Cardiac muscle cell (in vitro differentiated cells and primary cell): ENCODE measurements around the gene SLC6A3. TPM values are rescaled to one million over a fixed set of nuclear protein-coding genes. Genes with fewer than 3 reads are reported as not detected.

Experiments
- DNase-seq, 2 donors: peaks; one replicate each; pipeline versions ENCODE4 v3.0.0 to v3.0.0-alpha.2; 2010 to 2017; ENCODE audit warnings: low read depth in 1 of 2, low spot score in 1 of 2
- H3K27ac ChIP-seq: fragments of 200-600 bp; sonication (generic); 2 replicates; pipeline ENCODE4 v1.5.1; 2016
- H3K27me3 ChIP-seq: fragments of 200-600 bp; sonication (generic); 2 replicates; pipeline ENCODE4 v1.6.0; 2016; ENCODE audit warnings: control low read depth
- H3K36me3 ChIP-seq: fragments of 200-600 bp; sonication (generic); 2 replicates; pipeline ENCODE4 v1.5.1; 2016; ENCODE audit warnings: control low read depth
- H3K4me1 ChIP-seq: fragments of 200-600 bp; sonication (generic); 2 replicates; pipeline ENCODE4 v1.8.1; 2017; ENCODE audit warnings: low read depth, mild to moderate bottlenecking, mixed run types
- H3K4me3 ChIP-seq: fragments of 200-600 bp; sonication (generic); 2 replicates; pipeline ENCODE4 v1.5.1; 2016; ENCODE audit warnings: mild to moderate bottlenecking
- H3K9me3 ChIP-seq: fragments of 200-600 bp; sonication (generic); 2 replicates; pipeline ENCODE4 v1.5.1; 2017; ENCODE audit warnings: low read depth, mild to moderate bottlenecking, control low read depth
- polyA plus RNA-seq: library from polyadenylated mRNA; unstranded; fragments of >200 nt; fragmentation: Nextera tagmentation; extraction: Ambion mirVana; gene quantifications from 2 replicates; pipeline ENCODE4 v1.2.1, GENCODE V29; 2016
- total RNA-seq: library from RNA; depleted of rRNA; stranded (reverse); fragments of >200 nt; gene quantifications from 2 replicates; pipeline ENCODE4 v1.2.3, GENCODE V29; 2016
- TF ChIP-seq, protein P1 (sequence below): IDR thresholded peaks from 2 replicates; pipeline ENCODE4 v1.5.1; 2012; ENCODE audit warnings: low read depth, mild to moderate bottlenecking, low read length

The SLC6A3 gene
- total and polyA plus RNA-seq, 2 experiments from 2014 or later: not detected

DNA sequence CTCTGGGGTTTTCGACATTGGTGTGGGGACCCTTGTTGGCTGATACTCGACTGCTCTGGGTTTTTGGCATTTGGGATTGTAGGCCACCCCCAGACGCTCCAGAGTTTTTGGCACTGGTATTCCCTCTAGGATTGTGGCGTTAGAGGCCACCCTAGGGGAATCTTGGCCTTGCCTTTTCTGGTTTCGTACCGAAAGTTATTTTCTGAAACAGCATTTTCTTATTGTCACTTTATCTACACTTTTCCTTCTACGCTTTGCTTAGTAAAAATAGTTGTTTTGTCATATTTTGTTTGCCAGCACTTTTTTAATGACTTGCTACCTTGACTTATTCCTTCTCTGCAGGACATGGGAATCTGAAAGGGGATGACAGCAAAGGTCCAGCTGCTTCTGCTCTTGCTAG, 75.2 kb downstream of the SLC6A3 start:
- Histone ChIP-seq H3K27ac (no peak overlapping the region), H3K36me3 (no peaks in the 10 kb centered on the region), H3K4me3 (no peak overlapping the region), H3K4me1 (no peaks in the 10 kb centered on the region), H3K27me3 (peaks cover 36% of the 10 kb centered on the region), H3K9me3 (no peaks in the 10 kb centered on the region)
- DNase-seq: no peak
- TF ChIP-seq, protein P1, sequence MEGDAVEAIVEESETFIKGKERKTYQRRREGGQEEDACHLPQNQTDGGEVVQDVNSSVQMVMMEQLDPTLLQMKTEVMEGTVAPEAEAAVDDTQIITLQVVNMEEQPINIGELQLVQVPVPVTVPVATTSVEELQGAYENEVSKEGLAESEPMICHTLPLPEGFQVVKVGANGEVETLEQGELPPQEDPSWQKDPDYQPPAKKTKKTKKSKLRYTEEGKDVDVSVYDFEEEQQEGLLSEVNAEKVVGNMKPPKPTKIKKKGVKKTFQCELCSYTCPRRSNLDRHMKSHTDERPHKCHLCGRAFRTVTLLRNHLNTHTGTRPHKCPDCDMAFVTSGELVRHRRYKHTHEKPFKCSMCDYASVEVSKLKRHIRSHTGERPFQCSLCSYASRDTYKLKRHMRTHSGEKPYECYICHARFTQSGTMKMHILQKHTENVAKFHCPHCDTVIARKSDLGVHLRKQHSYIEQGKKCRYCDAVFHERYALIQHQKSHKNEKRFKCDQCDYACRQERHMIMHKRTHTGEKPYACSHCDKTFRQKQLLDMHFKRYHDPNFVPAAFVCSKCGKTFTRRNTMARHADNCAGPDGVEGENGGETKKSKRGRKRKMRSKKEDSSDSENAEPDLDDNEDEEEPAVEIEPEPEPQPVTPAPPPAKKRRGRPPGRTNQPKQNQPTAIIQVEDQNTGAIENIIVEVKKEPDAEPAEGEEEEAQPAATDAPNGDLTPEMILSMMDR: no peak

DNA sequence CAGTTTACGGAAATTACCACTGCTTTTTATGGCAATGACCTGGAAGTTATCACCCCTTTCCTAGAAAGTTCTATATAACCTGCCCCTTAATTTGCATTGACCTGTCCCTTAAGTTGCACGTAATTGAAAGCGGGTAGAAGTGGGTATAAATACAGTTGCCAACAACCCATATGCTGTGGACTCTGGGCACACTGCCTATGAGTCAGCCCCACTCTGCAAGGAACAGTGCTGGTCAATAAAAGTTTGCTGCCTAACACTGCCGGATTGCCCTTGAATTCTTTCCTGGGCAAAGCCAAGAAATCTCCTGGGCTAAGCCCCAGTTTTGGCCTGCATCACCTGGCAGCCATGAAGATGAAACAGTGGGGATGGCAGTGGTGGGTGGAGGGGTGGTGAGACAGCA, 76.5 kb downstream of the SLC6A3 start:
- no peaks in the 10 kb centered on the region for H3K36me3 ChIP-seq
- no peaks in the 10 kb centered on the region for H3K4me1 ChIP-seq
- H3K4me3 ChIP-seq: no peak overlapping the region
- no peak for DNase-seq
- H3K27me3 ChIP-seq: peaks cover 38% of the 10 kb centered on the region
- no peak overlapping the region for H3K27ac ChIP-seq
- TF ChIP-seq, protein P1: no peak
- no peaks in the 10 kb centered on the region for H3K9me3 ChIP-seq

GRCh38 chr5:1368236-1368635, 77.0 kb downstream of the SLC6A3 start:
- Histone ChIP-seq H3K36me3 (no peaks in the 10 kb centered on the region), H3K4me1 (no peaks in the 10 kb centered on the region), H3K4me3 (no peak overlapping the region), H3K9me3 (no peaks in the 10 kb centered on the region), H3K27ac (no peak overlapping the region), H3K27me3 (peaks cover 43% of the 10 kb centered on the region)
- TF ChIP-seq, protein P1: no peak
- no peak for DNase-seq

GRCh38 chr5:1367149-1367548, 78.1 kb downstream of the SLC6A3 start:
- Histone ChIP-seq H3K27me3 (peaks cover 51% of the 10 kb centered on the region), H3K9me3 (no peaks in the 10 kb centered on the region), H3K4me3 (no peak overlapping the region), H3K27ac (no peak overlapping the region), H3K36me3 (no peaks in the 10 kb centered on the region), H3K4me1 (no peaks in the 10 kb centered on the region)
- DNase-seq: no peak
- TF ChIP-seq, protein P1: no peak

DNA sequence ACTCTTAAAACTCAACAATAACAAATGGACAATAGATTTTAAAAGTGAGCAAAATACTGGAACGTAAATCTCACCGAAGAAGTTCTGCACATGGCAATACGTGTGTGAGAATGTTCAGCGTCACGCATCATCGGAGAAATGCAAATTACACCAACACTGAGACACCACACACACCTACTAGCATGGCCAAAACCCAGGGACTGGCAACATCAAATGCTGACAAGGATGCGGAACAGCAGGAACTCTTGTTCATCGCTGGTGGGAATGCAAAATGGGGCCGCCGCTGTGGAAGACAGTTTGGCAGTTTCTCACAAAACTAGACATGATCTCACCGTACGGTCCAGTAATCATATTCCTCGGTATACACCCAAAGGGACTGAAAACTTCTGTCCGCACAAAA, 78.7 kb downstream of the SLC6A3 start:
- H3K27me3 ChIP-seq: peaks cover 54% of the 10 kb centered on the region
- TF ChIP-seq, protein P1: no peak
- H3K9me3 ChIP-seq: no peaks in the 10 kb centered on the region
- H3K4me3 ChIP-seq: no peak overlapping the region
- H3K27ac ChIP-seq: no peak overlapping the region
- H3K4me1 ChIP-seq: no peaks in the 10 kb centered on the region
- no peaks in the 10 kb centered on the region for H3K36me3 ChIP-seq
- no peak for DNase-seq

DNA sequence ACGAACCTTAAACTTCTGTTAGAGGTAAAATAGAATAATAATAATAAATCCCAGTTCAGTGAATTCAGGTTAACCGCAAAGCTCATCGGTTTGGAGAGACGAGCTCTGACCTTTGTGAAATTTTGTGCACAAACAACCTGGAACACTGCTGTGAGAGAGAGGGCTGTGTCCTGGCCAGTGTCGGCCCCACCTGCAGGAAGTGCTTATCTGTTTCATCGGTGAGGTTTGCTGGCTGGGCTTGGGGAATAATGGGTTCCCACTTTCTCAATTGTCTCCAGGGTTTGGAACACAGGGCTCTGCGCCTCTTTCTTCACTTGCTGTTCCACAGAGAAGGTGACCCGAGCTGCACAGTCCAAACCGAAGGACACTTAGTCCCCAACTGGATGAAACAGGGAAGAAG, 81.0 kb downstream of the SLC6A3 start:
- peaks cover 49% of the 10 kb centered on the region for H3K27me3 ChIP-seq
- H3K4me3 ChIP-seq: no peak overlapping the region
- H3K4me1 ChIP-seq: no peaks in the 10 kb centered on the region
- H3K36me3 ChIP-seq: no peaks in the 10 kb centered on the region
- no peaks in the 10 kb centered on the region for H3K9me3 ChIP-seq
- H3K27ac ChIP-seq: no peak overlapping the region
- DNase-seq: no peak
- TF ChIP-seq, protein P1: no peak
